Activated T-helper 1 cell treated with anti-CD3 and anti-CD28 coated beads, Interleukin-12 subunit alpha, Interleukin-12 subunit beta, Interleukin-2, Interleukin-4 antibody, amounts not matched to agents 30 ng/mL and 10 ng/mL and 1 ng/mL, durations not matched to agents 14 hours and 24 hours and 36 hours (primary cell): ENCODE data around the gene TMC2. TPM values are rescaled to one million over a fixed set of nuclear protein-coding genes. Genes with fewer than 3 reads are reported as not detected.

Source experiments
- DNase-seq: peaks from one replicate; pipeline ENCODE4 v3.0.0; 2021; ENCODE audit warnings: low spot score
- H3K27ac Mint-ChIP-seq: one replicate; pipeline ENCODE4 v1.8.0; 2021; ENCODE audit warnings: mild to moderate bottlenecking, mixed read lengths
- H3K27me3 Mint-ChIP-seq: one replicate; pipeline ENCODE4 v1.8.0; 2022; ENCODE audit warnings: mild to moderate bottlenecking, moderate library complexity, mixed read lengths; ENCODE audit not compliant: insufficient read depth
- H3K36me3 Mint-ChIP-seq: one replicate; pipeline ENCODE4 v1.8.0; 2021; ENCODE audit warnings: low read depth, mixed read lengths
- H3K4me1 Mint-ChIP-seq: one replicate; pipeline ENCODE4 v1.8.0; 2021; ENCODE audit warnings: low read depth, mixed read lengths
- H3K4me3 Mint-ChIP-seq: one replicate; pipeline ENCODE4 v1.8.0; 2021; ENCODE audit warnings: mild to moderate bottlenecking, moderate library complexity, mixed read lengths
- H3K9me3 Mint-ChIP-seq: one replicate; pipeline ENCODE4 v1.8.0; 2021; ENCODE audit warnings: mixed read lengths
- intact Hi-C: fragments of 100-400 bp; cut with micrococcal nuclease; formaldehyde crosslinking; loops from one replicate; pipeline ENCODE4 v1.15.1; 2024
- total RNA-seq: library from RNA; stranded (reverse); gene quantifications from 2 replicates; pipeline ENCODE4 v1.2.3, GENCODE V29; 2022

Gene TMC2
- total RNA-seq, 1 donor from 2014 or later, result not detected

DNA sequence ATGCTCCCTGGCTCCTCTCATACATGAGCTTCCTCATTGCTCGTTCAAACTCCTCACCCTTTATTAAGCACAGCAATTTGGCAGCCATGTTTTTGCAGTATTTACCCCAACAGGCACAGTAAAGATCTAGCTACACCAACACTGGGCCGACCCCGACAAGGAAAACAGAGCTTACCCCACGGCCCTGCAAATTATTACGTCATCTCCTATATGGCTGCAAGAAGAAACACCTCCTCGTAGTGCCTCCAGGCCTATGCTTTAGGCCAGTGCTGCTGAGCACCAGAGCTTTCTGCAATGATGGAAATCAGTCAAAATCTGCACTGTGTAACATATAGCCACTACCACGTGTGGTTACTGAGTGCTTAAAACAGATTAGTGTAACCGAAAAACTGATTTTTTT lies 26.7 kb downstream of the TMC2 start:
- Mint-ChIP-seq H3K4me3 (no peak overlapping the region), H3K27ac (no peak overlapping the region), H3K36me3 (no peaks in the 10 kb centered on the region), H3K4me1 (no peaks in the 10 kb centered on the region), H3K27me3 (peaks cover 49% of the 10 kb centered on the region), H3K9me3 (no peaks in the 10 kb centered on the region)
- no peak for DNase-seq
- intact Hi-C loops, result no loop called here

DNA sequence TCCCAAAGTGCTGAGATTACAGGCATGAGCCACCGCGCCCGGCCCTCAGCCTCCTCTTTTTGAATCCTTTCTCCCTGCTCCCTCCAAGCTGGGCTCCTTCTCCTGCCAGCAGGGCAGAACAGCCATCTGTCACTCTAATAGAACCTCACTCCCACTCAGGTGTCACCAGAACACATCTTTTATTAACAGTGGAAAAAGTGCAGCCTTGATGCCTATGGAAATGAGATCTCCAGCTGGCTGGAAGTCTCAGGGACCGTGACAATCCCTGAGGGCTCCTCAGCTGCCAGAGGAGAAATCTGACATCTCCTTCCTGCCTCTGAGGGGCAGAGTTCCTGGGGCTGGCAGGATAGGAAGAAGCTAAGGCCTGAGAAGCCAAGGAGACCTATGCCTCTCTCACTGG lies 28.0 kb downstream of the TMC2 start:
- H3K27me3 Mint-ChIP-seq, result peaks cover 49% of the 10 kb centered on the region
- intact Hi-C loops, result no loop called here
- no peak for DNase-seq
- no peak overlapping the region for H3K27ac Mint-ChIP-seq
- H3K36me3 Mint-ChIP-seq, result no peaks in the 10 kb centered on the region
- H3K4me1 Mint-ChIP-seq, result no peaks in the 10 kb centered on the region
- no peak overlapping the region for H3K4me3 Mint-ChIP-seq
- H3K9me3 Mint-ChIP-seq, result no peaks in the 10 kb centered on the region

DNA sequence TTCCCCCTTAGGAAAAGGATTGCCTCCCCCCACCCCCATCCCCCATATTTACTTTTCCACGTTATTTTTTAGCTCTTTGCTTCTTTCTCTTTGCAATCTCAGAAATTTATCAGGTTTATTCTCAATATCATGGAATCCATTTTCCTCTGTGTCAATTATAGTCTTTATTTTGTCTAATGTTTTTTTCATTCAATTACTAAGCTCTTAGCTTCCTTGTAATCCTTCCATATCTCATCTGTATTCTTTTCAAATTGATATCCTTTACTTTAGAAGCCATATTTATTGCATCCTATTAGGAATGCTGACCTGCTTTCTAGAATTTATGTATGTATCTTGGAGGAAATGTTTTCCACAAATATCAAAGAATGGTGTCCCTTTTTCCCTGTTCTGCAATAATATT lies 39.3 kb downstream of the TMC2 start:
- H3K36me3 Mint-ChIP-seq, result no peaks in the 10 kb centered on the region
- no peak overlapping the region for H3K4me3 Mint-ChIP-seq
- H3K9me3 Mint-ChIP-seq, result no peaks in the 10 kb centered on the region
- intact Hi-C loops, result no loop called here
- H3K4me1 Mint-ChIP-seq, result no peaks in the 10 kb centered on the region
- H3K27ac Mint-ChIP-seq, result no peak overlapping the region
- DNase-seq, result no peak
- peaks cover 36% of the 10 kb centered on the region for H3K27me3 Mint-ChIP-seq

DNA sequence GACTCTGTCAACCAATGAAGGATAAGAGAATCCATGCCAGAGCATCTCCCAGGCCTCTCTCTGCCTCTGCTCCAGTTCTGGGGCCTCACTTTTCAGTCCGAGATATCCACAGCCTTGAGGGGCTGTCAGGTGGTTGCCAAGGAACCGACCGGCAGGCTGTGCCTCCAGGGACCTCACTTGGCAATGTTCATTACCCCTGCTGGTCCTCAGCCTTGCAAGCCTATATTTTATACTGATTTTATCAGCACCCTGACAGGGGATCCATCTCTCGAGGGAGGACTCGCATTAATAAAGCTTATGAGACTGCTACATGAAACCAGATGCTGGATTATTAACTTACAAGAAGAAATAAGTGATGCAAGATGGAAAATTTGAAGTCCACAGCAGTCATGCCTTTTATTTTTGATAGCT lies 39.9 kb downstream of the TMC2 start:
- Mint-ChIP-seq H3K9me3 (no peaks in the 10 kb centered on the region), H3K27ac (no peak overlapping the region), H3K4me3 (no peak overlapping the region), H3K27me3 (peaks cover 37% of the 10 kb centered on the region), H3K36me3 (no peaks in the 10 kb centered on the region), H3K4me1 (no peaks in the 10 kb centered on the region)
- DNase-seq, result no peak
- intact Hi-C loops, result no loop called here

DNA sequence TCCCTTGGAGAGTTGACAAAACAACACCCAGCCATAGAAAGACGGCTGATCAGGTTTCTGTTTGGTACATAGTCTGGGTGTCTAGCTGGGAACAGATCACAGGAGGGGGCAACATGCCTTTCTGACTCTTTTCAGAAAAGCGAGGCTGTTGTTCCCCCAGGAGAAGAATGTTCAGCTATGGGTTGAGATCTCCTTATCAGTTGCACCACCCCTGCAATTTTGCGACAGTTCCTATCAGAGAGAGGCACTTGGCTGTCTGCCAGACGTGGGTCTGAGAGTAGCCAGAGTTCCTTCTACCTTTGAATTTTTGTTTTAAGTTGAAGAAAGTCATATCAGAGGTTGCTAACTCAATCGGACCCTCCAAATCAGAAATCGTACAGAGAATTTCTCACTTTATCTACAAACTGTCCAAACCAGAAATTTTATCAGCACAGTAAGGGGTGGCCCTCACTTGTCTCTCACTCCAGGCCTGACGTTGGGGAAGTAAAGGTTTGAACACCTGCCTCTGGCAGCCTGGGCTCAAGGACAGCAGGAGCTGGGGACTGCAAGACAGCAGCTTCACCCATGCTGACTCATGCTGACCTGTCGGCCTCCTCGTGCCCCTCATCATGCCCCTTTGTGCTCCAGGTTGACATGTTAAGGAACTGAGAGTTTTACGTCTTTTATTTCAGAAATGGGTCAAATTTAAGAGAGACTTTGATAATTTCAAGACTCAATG lies 42.3 kb downstream of the TMC2 start:
- Mint-ChIP-seq H3K9me3 (no peaks in the 10 kb centered on the region), H3K27ac (no peak overlapping the region), H3K4me1 (no peaks in the 10 kb centered on the region), H3K36me3 (no peaks in the 10 kb centered on the region), H3K27me3 (peaks cover 45% of the 10 kb centered on the region), H3K4me3 (no peak overlapping the region)
- no peak for DNase-seq
- intact Hi-C loops, result no loop called here

DNA sequence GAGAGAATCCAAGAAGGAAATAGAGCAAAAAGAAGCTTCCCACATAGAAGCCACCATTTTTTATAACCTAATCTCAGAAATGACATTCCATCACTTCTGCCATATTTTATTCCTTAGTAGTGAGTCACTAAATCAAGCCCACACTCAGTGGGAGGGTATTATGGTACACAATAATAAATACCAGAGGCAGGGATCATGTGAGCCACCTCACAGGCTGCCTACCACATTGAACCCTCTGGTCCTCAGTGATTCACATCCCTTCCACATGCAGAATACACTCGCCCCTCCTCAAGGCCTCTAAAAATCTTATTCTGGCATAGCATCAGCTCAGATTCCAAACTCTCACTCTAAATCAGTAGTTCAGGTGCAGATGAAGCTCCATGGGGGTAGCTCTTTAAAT lies 49.4 kb downstream of the TMC2 start:
- Mint-ChIP-seq H3K27me3 (peaks cover 21% of the 10 kb centered on the region), H3K4me3 (no peak overlapping the region), H3K4me1 (no peaks in the 10 kb centered on the region), H3K27ac (no peak overlapping the region), H3K9me3 (no peaks in the 10 kb centered on the region), H3K36me3 (no peaks in the 10 kb centered on the region)
- no peak for DNase-seq
- intact Hi-C loops, result no loop called here

DNA sequence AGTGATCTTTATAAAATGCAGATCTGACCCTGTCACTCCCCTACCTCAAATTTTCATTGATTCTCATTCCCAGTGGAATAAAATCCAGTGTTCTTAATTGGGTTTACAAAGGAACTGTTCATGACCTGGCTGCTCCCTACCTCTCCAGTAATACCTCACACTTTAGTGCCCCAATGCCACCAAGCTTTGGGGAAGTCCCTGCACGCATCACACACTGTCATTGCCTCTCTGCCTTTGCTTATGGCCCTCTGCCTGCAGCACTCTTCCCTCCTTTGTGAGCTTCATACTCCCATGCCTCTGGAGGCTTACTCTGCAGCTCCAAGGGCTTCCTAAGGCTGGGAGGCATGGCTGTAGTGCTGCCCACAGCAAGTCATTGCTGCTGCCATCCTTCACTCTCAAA lies 57.4 kb downstream of the TMC2 start:
- Mint-ChIP-seq H3K4me3 (no peak overlapping the region), H3K27me3 (peaks cover 17% of the 10 kb centered on the region), H3K27ac (no peak overlapping the region), H3K36me3 (no peaks in the 10 kb centered on the region), H3K4me1 (no peaks in the 10 kb centered on the region), H3K9me3 (no peaks in the 10 kb centered on the region)
- no peak for DNase-seq
- intact Hi-C loops, result no loop called here

DNA sequence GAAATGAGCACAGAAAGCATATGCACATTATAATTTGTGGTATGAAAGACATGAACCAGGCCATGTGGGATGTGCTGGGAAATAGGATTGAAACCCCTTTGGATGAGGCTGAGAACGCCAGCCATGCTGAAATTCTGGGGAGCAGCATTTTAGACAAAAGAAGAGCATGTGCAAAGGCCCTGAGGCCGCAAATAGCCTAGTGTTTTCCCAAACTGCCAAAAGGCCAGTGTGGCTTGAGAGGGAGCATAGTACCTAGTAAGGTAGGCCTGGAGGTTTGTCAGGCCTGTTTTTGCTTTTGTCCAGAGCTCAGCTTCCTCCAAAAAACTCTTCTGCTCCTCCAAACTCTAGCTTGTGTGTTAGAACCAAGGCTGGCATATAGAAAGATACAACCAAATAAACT lies 58.7 kb downstream of the TMC2 start:
- no peaks in the 10 kb centered on the region for H3K4me1 Mint-ChIP-seq
- DNase-seq, result no peak
- H3K27me3 Mint-ChIP-seq, result peaks cover 19% of the 10 kb centered on the region
- H3K4me3 Mint-ChIP-seq, result no peak overlapping the region
- no peaks in the 10 kb centered on the region for H3K36me3 Mint-ChIP-seq
- intact Hi-C loops, result no loop called here
- no peaks in the 10 kb centered on the region for H3K9me3 Mint-ChIP-seq
- no peak overlapping the region for H3K27ac Mint-ChIP-seq

DNA sequence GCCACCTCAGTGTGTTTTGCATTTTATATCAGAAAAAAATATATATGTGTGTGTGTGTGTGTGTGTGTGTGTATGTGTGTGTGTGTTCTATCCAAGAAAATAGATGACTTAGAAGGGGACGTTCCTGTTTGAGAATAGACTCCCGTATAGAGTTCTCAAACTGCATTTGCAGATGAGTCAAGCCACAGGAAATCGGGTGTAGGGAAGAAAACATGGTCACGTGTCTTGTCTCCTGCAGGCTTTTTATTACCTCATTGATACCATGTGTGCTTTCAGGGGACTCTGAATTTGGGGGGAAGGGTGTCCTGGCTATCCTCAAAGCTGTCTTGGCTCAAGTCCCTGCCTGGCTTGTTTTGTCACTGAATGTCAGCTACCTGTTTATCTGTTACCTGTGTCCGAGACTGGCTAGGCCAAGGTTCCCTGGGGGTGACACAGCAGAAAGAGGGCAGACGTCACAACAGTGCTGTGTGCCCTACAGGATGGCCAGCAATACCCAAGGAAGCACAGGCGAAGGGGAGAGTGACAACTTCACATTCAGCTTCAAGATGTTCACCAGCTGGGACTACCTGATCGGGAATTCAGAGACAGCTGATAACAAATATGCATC lies 60.4 kb downstream of the TMC2 start:
- Mint-ChIP-seq H3K4me1 (no peaks in the 10 kb centered on the region), H3K27ac (no peak overlapping the region), H3K4me3 (no peak overlapping the region)

DNA sequence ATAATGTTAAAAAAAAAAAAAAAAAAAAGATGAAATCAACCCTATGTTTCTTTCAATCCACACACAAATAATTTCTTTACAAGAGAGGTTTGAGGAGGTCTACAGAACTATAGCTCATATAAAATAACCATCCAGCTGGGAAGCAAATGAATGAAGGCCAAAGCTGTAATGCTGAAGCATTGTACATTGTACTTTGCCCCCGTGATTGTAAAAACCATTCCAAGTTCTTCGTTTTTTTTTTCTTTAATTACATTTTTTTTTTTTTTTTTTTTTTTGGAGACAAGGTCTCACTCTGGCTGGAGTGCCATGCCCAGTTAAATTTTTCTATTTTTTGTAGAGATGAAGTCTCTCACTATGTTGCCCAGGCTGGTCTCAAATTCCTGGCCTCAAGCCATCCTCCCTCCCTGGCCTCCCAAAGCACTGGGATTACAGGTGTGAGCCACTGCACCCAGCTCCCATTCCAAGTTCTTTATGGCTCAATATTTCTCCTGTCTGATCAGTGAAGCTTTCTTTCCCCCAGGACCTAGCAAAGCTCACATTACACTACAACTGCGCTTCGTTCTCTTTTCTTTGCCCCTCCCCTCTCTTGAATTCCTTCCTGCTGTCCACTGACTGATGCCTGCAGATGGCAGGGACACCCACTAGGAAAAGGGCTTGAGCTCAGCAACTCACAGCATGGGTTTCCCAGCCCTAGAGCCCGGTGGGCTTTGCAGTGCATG lies 63.1 kb downstream of the TMC2 start:
- no peak for DNase-seq
- Mint-ChIP-seq H3K4me3 (no peak overlapping the region), H3K27me3 (peaks cover 11% of the 10 kb centered on the region), H3K36me3 (no peaks in the 10 kb centered on the region), H3K27ac (no peak overlapping the region), H3K9me3 (no peaks in the 10 kb centered on the region), H3K4me1 (no peaks in the 10 kb centered on the region)
- intact Hi-C loops, result no loop called here

More for the DNA sequence above, 60.4 kb downstream of the TMC2 start:
- H3K27me3 Mint-ChIP-seq, result peaks cover 16% of the 10 kb centered on the region
- no peaks in the 10 kb centered on the region for H3K36me3 Mint-ChIP-seq
- H3K9me3 Mint-ChIP-seq, result no peaks in the 10 kb centered on the region
- no peak for DNase-seq
- intact Hi-C loops, result no loop called here

DNA sequence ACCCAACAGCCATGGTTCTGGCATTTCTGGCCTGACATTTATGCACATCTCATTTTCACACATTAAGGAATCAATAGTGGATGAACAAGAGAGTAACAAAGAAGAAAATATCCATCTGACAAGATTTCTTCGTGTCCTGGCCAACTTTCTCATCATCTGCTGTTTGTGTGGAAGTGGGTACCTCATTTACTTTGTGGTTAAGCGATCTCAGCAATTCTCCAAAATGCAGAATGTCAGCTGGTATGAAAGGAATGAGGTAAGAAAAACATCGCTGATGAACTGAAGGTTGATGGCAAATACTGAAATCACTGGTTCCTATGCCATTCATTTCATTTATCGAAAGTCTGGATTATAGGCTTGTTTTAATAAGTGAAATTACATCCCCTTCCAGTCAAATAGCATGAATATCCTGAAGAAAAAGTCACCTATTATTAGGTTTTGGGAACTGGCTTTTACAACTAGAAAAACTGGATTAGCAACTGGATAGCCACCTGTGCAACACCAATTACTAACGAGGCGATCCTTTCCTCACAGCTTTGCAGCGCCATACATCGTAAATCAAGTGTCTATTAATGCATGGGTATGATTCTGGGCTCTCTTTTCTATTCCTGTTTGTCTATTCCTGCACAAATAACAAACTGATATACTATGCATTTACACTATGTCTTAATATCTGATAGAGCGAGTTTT lies 65.8 kb downstream of the TMC2 start:
- peaks cover under 1% of the 10 kb centered on the region for H3K36me3 Mint-ChIP-seq
- H3K9me3 Mint-ChIP-seq, result peaks cover 21% of the 10 kb centered on the region
- DNase-seq, result no peak
- H3K27me3 Mint-ChIP-seq, result peaks cover 14% of the 10 kb centered on the region
- H3K27ac Mint-ChIP-seq, result no peak overlapping the region
- no peaks in the 10 kb centered on the region for H3K4me1 Mint-ChIP-seq
- intact Hi-C loops, result no loop called here
- H3K4me3 Mint-ChIP-seq, result no peak overlapping the region

DNA sequence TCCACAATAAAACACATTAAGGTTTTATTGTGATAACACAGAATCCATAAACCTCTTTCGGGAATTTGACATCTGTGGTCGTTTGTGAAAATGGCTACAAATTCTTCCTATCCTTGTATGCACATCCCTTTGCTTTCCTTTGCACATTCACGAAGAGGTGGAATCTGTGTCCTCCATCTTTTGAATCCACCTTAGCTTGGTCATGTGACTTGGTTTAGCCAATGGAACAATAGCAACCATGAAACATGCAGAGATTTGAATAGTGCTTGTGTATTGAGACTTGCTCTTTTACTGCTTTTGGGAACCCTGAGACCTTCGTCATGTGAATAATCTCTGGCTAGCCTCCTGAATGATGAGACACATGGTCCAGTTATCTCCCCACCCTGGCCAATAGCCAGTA lies 66.4 kb downstream of the TMC2 start:
- intact Hi-C loops, result no loop called here
- peaks cover 25% of the 10 kb centered on the region for H3K9me3 Mint-ChIP-seq
- peaks cover 17% of the 10 kb centered on the region for H3K27me3 Mint-ChIP-seq

More for the DNA sequence above, 66.4 kb downstream of the TMC2 start:
- no peak overlapping the region for H3K4me3 Mint-ChIP-seq
- no peaks in the 10 kb centered on the region for H3K4me1 Mint-ChIP-seq
- H3K36me3 Mint-ChIP-seq, result peaks cover 2% of the 10 kb centered on the region
- no peak overlapping the region for H3K27ac Mint-ChIP-seq
- no peak for DNase-seq
